Measurements from ENCODE around the gene TAF5.
"Not testable (repeated sequence)": the region's sequence is repeated elsewhere in the genome, so short reads cannot be mapped to it uniquely, and the experiment has no call there.

The TAF5 gene

GRCh38 chr10:103415581-103415980, 47.8 kb downstream of the TAF5 start:
- DNase-seq, result no peak

GRCh38 chr10:103416436-103417147, 48.8 kb downstream of the TAF5 start:
- DNase-seq, result peak; percentile 76

GRCh38 chr10:103417148-103417469, 49.3 kb downstream of the TAF5 start:
- DNase-seq, result not testable (repeated sequence)

- no peak for DNase-seq
These were observed 49.8 kb downstream of the TAF5 start for GRCh38 chr10:103417601-103418000.

GRCh38 chr10:103419101-103419500, 51.3 kb downstream of the TAF5 start:
- no peak for DNase-seq

GRCh38 chr10:103423748-103424147, 56.0 kb downstream of the TAF5 start:
- DNase-seq, result no peak

- no peak for DNase-seq
These were observed 60.1 kb downstream of the TAF5 start for GRCh38 chr10:103427866-103428265.

GRCh38 chr10:103428989-103429643, 61.3 kb downstream of the TAF5 start:
- no peak for DNase-seq

- DNase-seq, result peak; percentile 16
These were observed 61.9 kb downstream of the TAF5 start for GRCh38 chr10:103429647-103430046.

- DNase-seq, result no peak
These were observed 64.1 kb downstream of the TAF5 start for GRCh38 chr10:103431902-103432301.

GRCh38 chr10:103433858-103434257, 66.1 kb downstream of the TAF5 start:
- DNase-seq, result no peak

Measured in CD4-positive, alpha-beta T cell treated with Interleukin-21 for 1 hour (primary cell).